GM12892 (cell line): ENCODE measurements around the gene LEF1.

ENCODE experiments used
- DNase-seq: peaks from one replicate; pipeline ENCODE4 v3.0.0; 2011; ENCODE audit not compliant: insufficient read length
- FAIRE-seq: peaks from 2 replicates; lab custom pipeline; 2011; peaks lifted over from hg19 to GRCh38; lab: Jason Lieb, UNC
- POLR2A ChIP-seq: IDR thresholded peaks from 2 replicates; pipeline ENCODE4 v1.6.1; 2011; ENCODE audit warnings: low read depth, low read length, control low read depth
- POLR2AphosphoS5 ChIP-seq: IDR thresholded peaks from 2 replicates; pipeline ENCODE4 v1.6.1; 2011; ENCODE audit warnings: low read depth, low read length, control low read depth
- TAF1 ChIP-seq: IDR thresholded peaks from 2 replicates; pipeline ENCODE4 v1.6.1; 2011; ENCODE audit warnings: low read depth, mild to moderate bottlenecking, control low read depth, low read length, borderline replicate concordance

Gene LEF1

DNA sequence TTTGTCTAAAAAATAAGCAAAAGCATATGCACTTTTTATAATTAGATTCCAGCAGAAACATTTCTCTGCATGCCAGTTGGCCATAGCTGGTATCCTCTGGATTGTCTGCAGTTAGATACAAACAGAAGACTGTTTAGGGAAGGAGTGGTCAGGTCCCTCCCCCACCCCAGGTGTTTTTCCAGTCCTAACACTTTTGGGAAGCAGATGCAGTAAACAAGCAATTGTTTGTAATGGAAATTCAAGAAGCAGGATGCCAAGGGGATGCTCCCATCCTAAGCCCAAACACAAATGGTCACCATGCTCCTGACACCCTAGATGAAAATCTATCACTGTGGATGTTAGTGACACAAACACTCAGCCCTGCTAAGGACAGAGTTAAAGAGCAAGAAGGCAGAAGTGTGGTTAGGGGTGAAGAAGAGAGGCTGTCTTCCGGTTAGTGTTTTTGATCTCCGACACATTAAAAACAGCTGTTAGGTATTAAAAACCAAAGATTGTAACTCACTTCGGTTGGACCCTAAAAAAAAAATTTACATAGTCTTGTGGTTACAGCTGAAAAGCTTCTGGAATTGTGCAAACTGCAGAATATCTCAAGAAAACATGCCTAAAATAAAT, 7.9 kb downstream of the LEF1 start:
- no peak for TF ChIP-seq POLR2A
- no peak for TF ChIP-seq TAF1
- TF ChIP-seq POLR2AphosphoS5 = no peak
- DNase-seq = no peak
- FAIRE-seq = peak; percentile 9

DNA sequence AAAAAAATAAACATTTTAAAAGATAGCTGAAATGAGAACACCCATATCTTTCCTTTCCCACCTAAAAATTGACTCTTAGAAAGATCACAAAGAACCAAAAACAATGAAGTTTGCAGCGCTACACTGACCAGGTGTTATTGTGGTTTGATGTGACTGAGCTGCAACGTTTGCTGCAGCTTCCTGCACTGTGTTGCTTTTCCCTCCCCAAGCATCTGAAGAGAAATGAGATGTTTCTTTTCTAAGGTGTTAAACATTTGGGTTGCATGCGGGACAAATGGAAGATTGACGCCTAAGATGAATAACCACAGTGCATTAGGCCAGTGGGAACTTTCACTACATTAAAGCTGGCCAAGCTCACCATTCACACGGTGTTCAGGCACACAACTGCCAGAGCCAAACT, 8.9 kb downstream of the LEF1 start:
- FAIRE-seq (peak; percentile 67), DNase-seq (no peak)
- no peak for TF ChIP-seq TAF1
- TF ChIP-seq POLR2A = no peak
- no peak for TF ChIP-seq POLR2AphosphoS5

DNA sequence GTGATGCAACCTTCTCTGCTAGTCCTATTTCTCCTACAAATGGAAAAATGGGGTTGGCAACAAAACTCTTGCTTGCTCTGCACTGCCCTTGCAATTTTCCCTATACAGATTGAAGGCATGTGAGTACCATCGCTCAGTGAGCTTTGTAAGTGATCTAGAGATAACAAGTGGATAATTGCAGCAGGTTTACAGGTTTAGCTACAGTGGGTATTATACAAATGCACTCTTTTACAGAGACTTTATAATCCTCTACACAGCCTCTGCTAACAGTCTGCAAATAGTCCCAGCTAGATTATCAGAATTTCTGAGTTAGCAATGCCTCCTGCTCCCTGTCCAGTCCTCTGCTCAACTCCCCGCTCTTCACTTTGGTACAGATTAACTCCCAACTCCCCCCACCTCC, 11.1 kb downstream of the LEF1 start:
- no peak for FAIRE-seq
- TF ChIP-seq TAF1 (no peak), POLR2A (no peak), POLR2AphosphoS5 (no peak)

DNA sequence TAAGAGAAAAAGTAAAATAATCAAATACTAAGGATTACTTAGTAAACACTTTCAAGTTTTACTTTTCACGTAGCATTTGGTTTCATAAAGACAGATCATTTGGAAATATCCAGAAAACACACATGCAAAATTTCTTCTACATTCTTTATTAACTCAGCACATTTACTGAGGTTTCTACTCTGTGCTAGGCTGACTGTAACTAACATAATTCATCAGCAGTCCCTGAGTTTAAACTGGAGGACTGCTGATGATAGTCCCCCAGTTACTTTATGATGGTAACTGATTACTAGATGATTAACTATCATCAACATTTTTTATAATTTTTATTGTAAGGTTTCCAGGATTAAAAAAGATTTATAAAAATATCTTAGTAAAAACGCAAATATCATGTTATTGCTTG, 12.3 kb downstream of the LEF1 start:
- FAIRE-seq = peak; percentile 38
- no peak for TF ChIP-seq POLR2A
- no peak for TF ChIP-seq TAF1
- TF ChIP-seq POLR2AphosphoS5 = no peak
- no peak for DNase-seq

More for the DNA sequence above, 11.1 kb downstream of the LEF1 start:
- no peak for DNase-seq

DNA sequence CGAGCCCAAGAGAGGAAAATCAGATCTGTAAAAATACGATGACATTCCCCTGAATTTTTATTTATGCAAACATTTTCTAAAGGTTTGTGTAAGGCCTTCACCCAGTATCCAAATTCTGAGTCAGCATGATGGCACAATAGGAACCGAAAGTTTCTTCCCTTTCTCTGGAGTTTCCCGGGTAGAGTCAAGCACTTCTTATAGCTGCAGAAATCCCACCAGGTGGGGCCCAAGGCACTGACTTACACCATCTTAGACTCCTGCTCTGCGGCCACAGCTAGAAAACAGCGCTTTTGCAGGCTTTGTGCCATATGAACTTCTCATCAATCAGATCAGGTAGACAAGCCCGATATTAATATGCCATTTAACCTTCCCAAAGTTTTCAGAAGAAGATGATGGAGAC, 13.4 kb downstream of the LEF1 start:
- FAIRE-seq (peak; percentile 54), DNase-seq (no peak)
- TF ChIP-seq POLR2AphosphoS5 (no peak), TAF1 (no peak), POLR2A (no peak)

DNA sequence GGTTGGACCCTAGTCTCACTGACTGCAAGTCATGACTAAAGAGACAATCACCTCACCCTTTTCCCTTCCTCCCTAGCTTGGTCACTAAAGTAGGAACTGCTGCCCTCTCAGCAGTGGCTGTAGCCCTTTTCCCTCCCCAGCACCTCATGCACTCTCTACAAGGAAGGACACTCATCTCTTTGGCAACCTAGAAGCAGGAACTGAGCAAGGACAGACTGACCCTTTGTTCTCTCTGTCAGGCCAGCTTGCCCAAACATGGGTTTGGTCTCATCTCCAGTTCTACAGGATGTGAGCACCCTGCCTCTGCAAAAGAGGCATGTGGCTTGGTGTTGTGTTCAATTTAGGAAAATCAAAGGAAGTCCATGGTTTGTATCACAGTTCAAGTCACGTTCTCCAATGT, 15.8 kb downstream of the LEF1 start:
- FAIRE-seq = no peak
- TF ChIP-seq TAF1 (no peak), POLR2A (no peak), POLR2AphosphoS5 (no peak)
- DNase-seq = no peak

DNA sequence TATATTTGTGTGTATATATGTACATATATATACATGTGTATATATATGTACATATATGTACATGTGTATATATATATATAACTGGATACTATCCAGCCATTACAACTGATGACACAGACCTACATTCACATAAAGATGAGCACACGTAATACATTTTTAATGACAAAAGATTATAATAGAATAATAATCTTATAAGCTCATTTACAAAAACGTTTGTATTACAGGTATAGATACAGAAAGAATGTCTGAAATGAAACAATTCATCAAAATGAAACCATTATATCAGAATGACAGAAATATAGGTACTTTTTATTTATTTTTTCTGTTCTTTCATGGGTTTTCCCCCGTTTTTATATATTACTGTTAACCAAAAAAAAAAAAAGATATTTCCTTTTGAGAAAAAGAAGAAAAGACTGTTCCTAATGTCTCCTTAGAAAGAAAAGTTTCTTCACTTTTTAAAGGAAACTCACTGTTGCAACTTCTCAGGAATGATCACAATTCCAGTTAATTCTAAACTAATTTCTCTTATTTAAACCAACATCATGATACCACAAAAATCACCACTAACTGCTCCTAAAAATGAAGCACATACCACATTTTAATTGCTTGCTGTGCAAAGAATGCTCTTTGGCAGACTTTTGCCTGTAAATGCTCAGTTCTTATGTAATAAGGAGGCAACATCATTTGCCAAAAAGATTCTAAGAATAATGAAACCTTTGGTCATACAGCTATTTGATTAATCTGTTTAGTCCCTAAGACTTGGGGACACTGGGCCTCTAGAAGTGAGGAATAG, 18.9 kb downstream of the LEF1 start:
- no peak for DNase-seq
- no peak for FAIRE-seq
- TF ChIP-seq POLR2A (no peak), POLR2AphosphoS5 (no peak), TAF1 (no peak)

DNA sequence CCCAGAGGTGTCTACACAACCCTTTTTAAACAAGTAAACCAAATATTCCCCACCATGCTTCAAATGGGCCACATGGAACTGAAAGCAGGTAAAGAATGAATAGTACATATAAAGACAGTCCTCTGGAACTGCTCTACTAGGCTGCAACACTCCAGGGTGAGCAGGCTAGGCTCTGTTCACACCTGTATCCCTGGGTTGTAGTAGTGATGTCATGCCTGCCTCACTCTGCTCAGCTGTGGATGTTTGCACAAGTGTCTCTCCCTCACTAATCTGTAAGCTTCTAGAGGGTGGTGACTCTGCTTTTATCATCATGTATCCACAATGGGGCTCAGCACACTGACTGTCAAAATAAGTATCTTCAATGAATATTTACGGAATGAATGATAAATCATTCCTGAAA, 20.4 kb downstream of the LEF1 start:
- FAIRE-seq (peak; percentile 50), DNase-seq (no peak)
- TF ChIP-seq POLR2AphosphoS5 = no peak
- no peak for TF ChIP-seq POLR2A
- no peak for TF ChIP-seq TAF1

DNA sequence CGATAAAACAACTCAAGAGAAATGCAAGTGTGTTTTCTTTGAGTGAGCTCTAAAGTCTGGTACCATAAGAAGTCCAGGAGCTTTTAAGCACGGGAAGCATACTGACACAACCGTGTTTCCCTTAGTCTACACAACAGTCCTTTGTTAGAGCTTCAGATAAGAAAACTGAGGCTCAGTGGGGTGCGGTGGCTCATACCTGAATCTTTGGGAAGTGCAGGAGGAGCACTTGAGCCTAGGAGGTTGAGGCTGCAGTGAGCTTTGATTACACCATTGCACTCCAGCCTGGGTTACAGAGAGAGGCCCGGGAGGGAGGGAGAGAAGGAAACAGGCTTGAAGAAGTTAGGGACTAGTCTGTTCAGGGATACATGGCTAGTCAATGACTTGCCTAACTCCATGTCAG, 21.9 kb downstream of the LEF1 start:
- DNase-seq (no peak), FAIRE-seq (peak; percentile 48)
- TF ChIP-seq TAF1 (no peak), POLR2AphosphoS5 (no peak), POLR2A (no peak)

GRCh38 chr4:108146336-108146735, 22.4 kb downstream of the LEF1 start:
- TF ChIP-seq POLR2AphosphoS5 (no peak), POLR2A (no peak), TAF1 (no peak)
- FAIRE-seq (peak; percentile 42), DNase-seq (no peak)

GRCh38 chr4:108144451-108144850, 24.3 kb downstream of the LEF1 start:
- FAIRE-seq (no peak), DNase-seq (no peak)
- TF ChIP-seq TAF1 (no peak), POLR2AphosphoS5 (no peak), POLR2A (no peak)

DNA sequence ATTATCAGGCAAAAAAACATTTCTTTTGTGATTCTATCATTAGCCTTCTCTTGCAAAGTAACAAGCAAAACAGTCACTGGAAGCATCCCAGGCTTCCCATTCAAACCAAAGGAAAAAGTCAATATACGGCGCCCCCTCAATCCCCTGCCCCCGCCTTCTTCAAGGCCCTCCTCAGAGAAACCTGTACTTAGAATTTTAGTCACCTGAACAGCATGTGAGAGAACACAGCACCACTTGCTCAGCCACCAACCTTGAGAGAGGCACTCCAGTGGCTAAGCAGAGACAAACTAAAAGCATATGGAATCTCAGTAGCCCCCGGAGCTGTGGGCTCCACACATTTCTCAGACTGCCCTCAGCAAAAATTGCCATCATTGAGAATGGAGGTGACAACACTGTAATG, 25.2 kb downstream of the LEF1 start:
- FAIRE-seq (no peak), DNase-seq (no peak)
- no peak for TF ChIP-seq POLR2AphosphoS5
- TF ChIP-seq POLR2A = no peak
- TF ChIP-seq TAF1 = no peak
